ENCODE results near the gene RAPGEF6.
A peak's percentile ranks its signal among the peaks of the same experiment; 100 is the strongest.

Gene RAPGEF6

GRCh38 chr5:131392466-131393095, 242.4 kb downstream of the RAPGEF6 start:
- Histone ChIP-seq H3K27me3 (ENCODE audit: control insufficient read depth, insufficient read depth, low read length) (no peaks in the 10 kb centered on the region), H3K4me2 (ENCODE audit: low read length) (no peak overlapping the region), H3K4me1 (ENCODE audit: control insufficient read depth, insufficient read depth, low read length) (peaks cover 22% of the 10 kb centered on the region), H3K9me3 (replicated peaks; ENCODE audit: low read length) (no peaks in the 10 kb centered on the region), H3K36me3 (ENCODE audit: insufficient read depth, low read length) (peaks cover 36% of the 10 kb centered on the region), H3K4me3 (ENCODE audit: low read length) (no peak overlapping the region), H3K9ac (ENCODE audit: low read depth, low read length) (no peak overlapping the region)

DNA sequence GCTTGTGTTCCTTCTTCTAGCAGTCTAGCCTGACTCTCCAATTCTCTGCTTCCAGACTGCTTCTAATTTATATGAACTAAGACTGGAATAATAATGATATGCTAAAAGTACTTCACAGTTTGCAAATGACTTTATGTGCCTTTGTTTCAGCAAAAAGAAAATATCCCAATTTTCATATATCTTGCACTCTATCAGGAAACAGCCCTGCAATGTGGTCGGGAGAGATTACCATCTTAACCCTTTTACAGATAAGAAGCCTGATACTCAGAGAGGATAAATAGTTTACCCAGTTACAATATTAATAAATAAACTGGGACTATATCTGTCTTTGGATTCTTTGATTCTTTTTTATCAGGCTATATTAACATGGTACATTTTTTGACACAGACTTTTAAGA, 245.2 kb downstream of the RAPGEF6 start:
- no peak overlapping the region for H3K9ac ChIP-seq (ENCODE audit: low read depth, low read length)
- H3K4me2 ChIP-seq (ENCODE audit: low read length): no peak overlapping the region
- H3K9me3 ChIP-seq (replicated peaks; ENCODE audit: low read length): no peaks in the 10 kb centered on the region
- H3K4me1 ChIP-seq (ENCODE audit: control insufficient read depth, insufficient read depth, low read length): peaks cover 33% of the 10 kb centered on the region
- no peaks in the 10 kb centered on the region for H3K27me3 ChIP-seq (ENCODE audit: control insufficient read depth, insufficient read depth, low read length)
- no peak overlapping the region for H3K4me3 ChIP-seq (ENCODE audit: low read length)
- H3K36me3 ChIP-seq (ENCODE audit: insufficient read depth, low read length): peaks cover 25% of the 10 kb centered on the region

- no peak overlapping the region for H3K4me2 ChIP-seq (ENCODE audit: low read length)
- no peak overlapping the region for H3K9ac ChIP-seq (ENCODE audit: low read depth, low read length)
- no peaks in the 10 kb centered on the region for H3K9me3 ChIP-seq (replicated peaks; ENCODE audit: low read length)
- H3K36me3 ChIP-seq (ENCODE audit: insufficient read depth, low read length): peaks cover 23% of the 10 kb centered on the region
- peaks cover 33% of the 10 kb centered on the region for H3K4me1 ChIP-seq (ENCODE audit: control insufficient read depth, insufficient read depth, low read length)
- H3K4me3 ChIP-seq (ENCODE audit: low read length): no peak overlapping the region
- H3K27me3 ChIP-seq (ENCODE audit: control insufficient read depth, insufficient read depth, low read length): no peaks in the 10 kb centered on the region
Observed at GRCh38 chr5:131389096-131389868, 245.7 kb downstream of the RAPGEF6 start.

- H3K4me1 ChIP-seq (ENCODE audit: control insufficient read depth, insufficient read depth, low read length): peaks cover 21% of the 10 kb centered on the region
- H3K36me3 ChIP-seq (ENCODE audit: insufficient read depth, low read length): peaks cover 14% of the 10 kb centered on the region
- H3K4me3 ChIP-seq (ENCODE audit: low read length): no peak overlapping the region
Observed at GRCh38 chr5:131387255-131387654, 247.8 kb downstream of the RAPGEF6 start.

DNA sequence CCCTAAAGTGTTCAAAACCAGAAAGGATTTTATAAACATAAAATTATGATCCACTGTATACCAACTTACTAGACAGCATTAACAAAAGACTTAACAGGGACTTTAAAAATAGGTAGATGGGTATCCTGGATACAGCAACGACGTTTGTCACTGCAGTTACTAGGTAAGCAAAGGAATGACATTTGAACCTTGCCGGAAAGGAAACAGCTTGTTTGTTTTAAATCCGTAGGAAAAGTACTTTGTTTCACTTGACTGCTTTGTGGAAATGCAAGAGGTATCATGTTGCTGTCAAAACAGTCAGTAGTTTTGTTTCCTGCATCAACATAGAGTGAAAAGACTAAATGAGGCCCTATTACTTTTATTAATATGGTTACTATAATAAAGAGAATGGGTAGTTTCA, 248.2 kb downstream of the RAPGEF6 start:
- Histone ChIP-seq H3K36me3 (ENCODE audit: insufficient read depth, low read length) (peaks cover 10% of the 10 kb centered on the region), H3K9me3 (replicated peaks; ENCODE audit: low read length) (no peaks in the 10 kb centered on the region), H3K27me3 (ENCODE audit: control insufficient read depth, insufficient read depth, low read length) (no peaks in the 10 kb centered on the region), H3K4me3 (ENCODE audit: low read length) (no peak overlapping the region), H3K4me2 (ENCODE audit: low read length) (peak overlapping the region; percentile 28), H3K4me1 (ENCODE audit: control insufficient read depth, insufficient read depth, low read length) (peaks cover 21% of the 10 kb centered on the region), H3K9ac (ENCODE audit: low read depth, low read length) (no peak overlapping the region)

More at GRCh38 chr5:131387255-131387654, 247.8 kb downstream of the RAPGEF6 start:
- Histone ChIP-seq H3K9ac (ENCODE audit: low read depth, low read length) (no peak overlapping the region), H3K9me3 (replicated peaks; ENCODE audit: low read length) (no peaks in the 10 kb centered on the region), H3K27me3 (ENCODE audit: control insufficient read depth, insufficient read depth, low read length) (no peaks in the 10 kb centered on the region), H3K4me2 (ENCODE audit: low read length) (no peak overlapping the region)

- Histone ChIP-seq H3K4me3 (ENCODE audit: low read length) (no peak overlapping the region), H3K4me2 (ENCODE audit: low read length) (no peak overlapping the region), H3K9me3 (replicated peaks; ENCODE audit: low read length) (no peaks in the 10 kb centered on the region), H3K9ac (ENCODE audit: low read depth, low read length) (no peak overlapping the region), H3K27me3 (ENCODE audit: control insufficient read depth, insufficient read depth, low read length) (no peaks in the 10 kb centered on the region), H3K4me1 (ENCODE audit: control insufficient read depth, insufficient read depth, low read length) (peaks cover 21% of the 10 kb centered on the region), H3K36me3 (ENCODE audit: insufficient read depth, low read length) (peaks cover 8% of the 10 kb centered on the region)
Observed at GRCh38 chr5:131386124-131386523, 248.9 kb downstream of the RAPGEF6 start.

DNA sequence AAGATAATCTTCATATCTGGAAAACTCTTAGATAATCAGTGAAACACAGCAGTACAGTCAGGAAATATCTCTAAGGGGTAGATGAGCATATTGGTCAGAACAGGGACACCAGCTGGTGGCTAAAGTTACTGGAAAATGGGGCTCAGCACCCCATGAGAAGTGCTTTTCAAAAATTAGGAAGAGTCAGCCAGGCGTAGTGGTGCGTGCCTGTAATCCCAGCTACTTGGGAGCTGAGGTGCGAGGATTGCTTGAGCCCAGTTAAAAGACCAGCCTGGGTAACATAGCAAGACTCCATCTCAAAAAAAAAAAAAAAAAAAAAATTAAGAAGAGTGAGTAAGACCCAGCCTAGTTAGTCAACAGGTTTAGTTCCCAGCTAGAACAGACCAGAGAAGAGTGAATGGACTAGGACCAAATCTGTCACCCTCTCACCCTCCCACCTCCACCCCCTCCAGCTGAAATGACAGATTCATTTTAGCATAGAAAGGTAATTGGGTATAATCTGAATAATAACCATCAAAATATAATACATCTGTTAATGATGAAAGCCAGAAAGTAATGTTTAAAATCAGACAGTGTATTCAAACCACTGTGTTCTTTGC, 250.3 kb downstream of the RAPGEF6 start:
- no peaks in the 10 kb centered on the region for H3K9me3 ChIP-seq (replicated peaks; ENCODE audit: low read length)
- H3K4me1 ChIP-seq (ENCODE audit: control insufficient read depth, insufficient read depth, low read length): peaks cover 28% of the 10 kb centered on the region
- no peak overlapping the region for H3K9ac ChIP-seq (ENCODE audit: low read depth, low read length)
- H3K36me3 ChIP-seq (ENCODE audit: insufficient read depth, low read length): peaks cover 8% of the 10 kb centered on the region
- H3K4me2 ChIP-seq (ENCODE audit: low read length): no peak overlapping the region
- H3K27me3 ChIP-seq (ENCODE audit: control insufficient read depth, insufficient read depth, low read length): no peaks in the 10 kb centered on the region
- H3K4me3 ChIP-seq (ENCODE audit: low read length): no peak overlapping the region

DNA sequence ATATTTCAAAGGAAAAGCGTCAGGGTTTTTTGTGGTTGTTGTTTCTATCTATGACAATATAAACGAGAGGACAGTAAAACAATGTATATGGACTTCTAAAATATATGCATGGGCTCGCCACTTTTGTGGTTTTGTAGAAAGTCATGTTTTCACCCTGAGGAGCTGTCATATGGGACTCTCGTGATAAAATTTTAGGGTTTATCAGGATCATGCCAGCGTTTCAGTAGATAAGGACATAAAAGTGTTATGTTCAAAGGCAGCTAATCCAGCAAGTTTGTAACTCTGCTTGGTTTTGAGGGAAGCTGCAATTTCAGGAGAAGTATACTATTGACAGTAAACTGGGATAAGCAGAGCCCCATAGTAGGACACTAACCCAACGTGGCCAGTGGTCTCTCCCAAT, 250.9 kb downstream of the RAPGEF6 start:
- Histone ChIP-seq H3K4me1 (ENCODE audit: control insufficient read depth, insufficient read depth, low read length) (peaks cover 32% of the 10 kb centered on the region), H3K27me3 (ENCODE audit: control insufficient read depth, insufficient read depth, low read length) (no peaks in the 10 kb centered on the region), H3K9ac (ENCODE audit: low read depth, low read length) (no peak overlapping the region), H3K4me2 (ENCODE audit: low read length) (no peak overlapping the region), H3K9me3 (replicated peaks; ENCODE audit: low read length) (no peaks in the 10 kb centered on the region), H3K4me3 (ENCODE audit: low read length) (no peak overlapping the region), H3K36me3 (ENCODE audit: insufficient read depth, low read length) (peaks cover 8% of the 10 kb centered on the region)

DNA sequence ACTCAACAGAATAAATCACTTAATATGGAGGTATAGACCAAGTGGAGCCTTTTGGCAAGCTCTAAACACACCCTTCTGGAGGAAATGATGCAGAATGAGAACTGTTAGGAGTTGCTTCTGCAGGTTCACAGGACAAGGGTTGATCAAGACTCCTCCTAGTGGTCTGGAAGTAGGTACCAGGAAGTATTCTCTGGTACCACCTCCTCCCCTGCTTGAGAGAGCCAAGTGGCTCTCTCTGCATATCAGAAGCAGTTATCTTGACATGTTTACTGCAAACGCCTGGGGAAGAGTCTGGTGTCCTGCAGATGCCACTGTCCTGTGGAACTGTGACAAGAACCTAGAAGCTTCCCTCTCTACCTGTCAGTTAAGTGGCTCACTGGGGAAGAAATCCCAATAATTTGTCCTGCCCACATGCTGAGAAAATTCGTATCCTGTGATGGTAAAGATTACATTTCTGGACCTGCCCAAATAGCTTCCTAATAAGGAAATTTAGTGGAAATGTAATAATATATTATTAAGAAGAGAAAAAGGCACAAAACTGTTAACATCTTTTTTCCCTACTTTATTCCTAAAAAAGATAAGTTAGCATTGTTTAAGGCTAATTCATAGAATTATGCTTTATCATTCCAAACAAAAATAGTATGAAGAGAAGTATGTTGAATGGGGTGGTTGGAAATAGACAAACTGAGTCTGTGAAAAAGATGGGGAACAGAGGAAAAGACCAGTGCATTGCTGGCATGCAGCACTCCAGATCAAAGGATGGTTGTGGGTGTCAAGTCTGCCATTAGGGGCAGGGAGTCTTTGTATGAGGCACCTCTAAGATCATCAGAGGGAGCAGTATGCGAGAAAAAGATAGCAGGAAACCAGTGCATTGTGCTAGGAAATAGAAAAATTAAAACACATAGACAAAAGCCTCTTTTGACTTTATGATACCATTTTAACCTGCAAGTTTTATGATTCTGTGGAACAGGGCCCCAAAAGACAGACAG, 252.3 kb downstream of the RAPGEF6 start:
- H3K4me2 ChIP-seq (ENCODE audit: low read length): no peak overlapping the region
- H3K9ac ChIP-seq (ENCODE audit: low read depth, low read length): no peak overlapping the region
- peaks cover 45% of the 10 kb centered on the region for H3K4me1 ChIP-seq (ENCODE audit: control insufficient read depth, insufficient read depth, low read length)
- no peaks in the 10 kb centered on the region for H3K27me3 ChIP-seq (ENCODE audit: control insufficient read depth, insufficient read depth, low read length)
- H3K9me3 ChIP-seq (replicated peaks; ENCODE audit: low read length): no peaks in the 10 kb centered on the region
- H3K36me3 ChIP-seq (ENCODE audit: insufficient read depth, low read length): peaks cover 8% of the 10 kb centered on the region
- no peak overlapping the region for H3K4me3 ChIP-seq (ENCODE audit: low read length)

GRCh38 chr5:131381777-131382176, 253.3 kb downstream of the RAPGEF6 start:
- no peak overlapping the region for H3K9ac ChIP-seq (ENCODE audit: low read depth, low read length)
- H3K36me3 ChIP-seq (ENCODE audit: insufficient read depth, low read length): peaks cover 8% of the 10 kb centered on the region
- no peak overlapping the region for H3K4me3 ChIP-seq (ENCODE audit: low read length)
- no peak overlapping the region for H3K4me2 ChIP-seq (ENCODE audit: low read length)
- no peaks in the 10 kb centered on the region for H3K27me3 ChIP-seq (ENCODE audit: control insufficient read depth, insufficient read depth, low read length)
- H3K9me3 ChIP-seq (replicated peaks; ENCODE audit: low read length): no peaks in the 10 kb centered on the region
- peaks cover 46% of the 10 kb centered on the region for H3K4me1 ChIP-seq (ENCODE audit: control insufficient read depth, insufficient read depth, low read length)

DNA sequence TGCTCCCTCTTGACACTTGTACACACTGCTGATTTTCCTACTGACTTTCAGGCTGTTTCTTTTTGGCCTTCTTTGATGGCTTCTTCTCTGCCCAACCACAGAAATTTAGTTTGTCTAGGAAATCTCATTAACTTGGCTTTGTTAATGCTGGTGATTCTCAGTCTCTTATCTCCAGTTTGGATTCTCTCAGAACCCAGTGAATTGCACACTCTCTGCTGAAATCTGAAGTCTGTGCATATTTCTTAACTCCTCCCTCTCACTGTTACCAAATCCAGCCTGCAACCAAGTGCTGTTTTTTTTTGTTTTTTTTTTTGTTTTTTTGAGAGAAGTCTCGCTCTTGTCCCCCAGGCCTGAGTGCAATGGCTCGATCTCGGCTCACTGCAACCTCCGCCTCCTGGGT, 254.0 kb downstream of the RAPGEF6 start:
- Histone ChIP-seq H3K36me3 (ENCODE audit: insufficient read depth, low read length) (peaks cover 6% of the 10 kb centered on the region), H3K4me3 (ENCODE audit: low read length) (no peak overlapping the region), H3K27me3 (ENCODE audit: control insufficient read depth, insufficient read depth, low read length) (no peaks in the 10 kb centered on the region), H3K4me1 (ENCODE audit: control insufficient read depth, insufficient read depth, low read length) (peaks cover 38% of the 10 kb centered on the region), H3K9ac (ENCODE audit: low read depth, low read length) (no peak overlapping the region), H3K9me3 (replicated peaks; ENCODE audit: low read length) (no peaks in the 10 kb centered on the region), H3K4me2 (ENCODE audit: low read length) (no peak overlapping the region)
